Measurements from ENCODE around the gene RYR2. TPM values are rescaled to one million over a fixed set of nuclear protein-coding genes. Genes with fewer than 3 reads are reported as not detected.
"Not testable (repeated sequence)": the region's sequence is repeated elsewhere in the genome, so short reads cannot be mapped to it uniquely, and the experiment has no call there.

RYR2 gene
- total and polyA plus RNA-seq, 4 donors = 9.2 to 31.2 (median 17.3) TPM

DNA sequence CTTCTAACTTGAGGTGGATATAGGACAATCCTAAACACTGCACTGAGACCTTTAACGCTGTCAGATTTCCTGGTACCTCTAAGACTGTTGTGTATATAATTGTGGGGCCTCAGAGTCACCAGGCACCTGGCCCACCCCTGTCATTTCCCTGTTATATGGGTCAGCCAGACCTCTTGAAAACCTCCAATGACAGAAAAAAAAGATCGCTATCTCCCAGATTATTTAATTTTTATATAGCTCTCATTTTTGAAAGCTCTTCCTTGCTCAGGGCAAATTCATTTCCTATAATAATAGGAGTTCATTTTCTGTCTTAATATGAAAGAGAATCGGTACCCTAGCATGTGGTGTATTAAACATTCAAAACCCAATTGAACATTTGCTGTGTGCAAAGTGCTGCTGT lies 792.1 kb downstream of the RYR2 start:
- H3K4me3 ChIP-seq (ENCODE audit: low read depth, low read length) = no peak overlapping the region
- no peak for DNase-seq (ENCODE audit: low read depth in 4 of 6, low spot score in 6 of 6)
- WGBS (ENCODE audit: insufficient coverage) = no CpG with 5 or more reads among the region's 3 CpGs
- no peaks in the 10 kb centered on the region for H3K9me3 ChIP-seq (ENCODE audit: control insufficient read depth, insufficient read depth, low read length)
- H3K27me3 ChIP-seq (ENCODE audit: control insufficient read depth, insufficient read depth, low read length) = no peaks in the 10 kb centered on the region
- H3K27ac ChIP-seq (ENCODE audit: low read depth, low read length) = no peak overlapping the region
- peaks cover 3% of the 10 kb centered on the region for H3K4me1 ChIP-seq (ENCODE audit: control insufficient read depth, insufficient read depth, low read length)
- no peaks in the 10 kb centered on the region for H3K36me3 ChIP-seq (ENCODE audit: control insufficient read depth, insufficient read depth, low read length)

DNA sequence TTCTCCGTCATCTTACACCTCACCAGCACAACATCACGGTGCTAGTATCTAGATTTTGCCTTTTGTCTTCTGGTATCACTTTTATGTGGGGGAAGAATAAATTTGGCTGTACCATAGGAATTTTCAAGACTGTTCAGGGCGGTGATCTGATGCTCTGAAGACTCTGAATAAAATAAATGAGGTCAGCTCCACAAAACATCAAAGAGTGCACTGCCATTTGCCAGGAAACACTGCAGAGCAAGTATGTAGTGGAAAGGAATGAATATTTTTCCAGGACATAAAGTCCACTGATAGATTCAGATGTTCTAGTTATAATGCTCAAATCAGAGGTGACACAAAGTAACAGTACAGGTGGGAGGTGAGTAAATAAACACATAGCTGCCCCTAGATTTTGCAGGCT lies 792.5 kb downstream of the RYR2 start:
- peak in 1 of 6 donors; percentile 15 for DNase-seq (ENCODE audit: low read depth in 4 of 6, low spot score in 6 of 6)
- Histone ChIP-seq H3K27ac (ENCODE audit: low read depth, low read length) (no peak overlapping the region), H3K4me1 (ENCODE audit: control insufficient read depth, insufficient read depth, low read length) (peaks cover 3% of the 10 kb centered on the region), H3K4me3 (ENCODE audit: low read depth, low read length) (no peak overlapping the region), H3K36me3 (ENCODE audit: control insufficient read depth, insufficient read depth, low read length) (no peaks in the 10 kb centered on the region), H3K9me3 (ENCODE audit: control insufficient read depth, insufficient read depth, low read length) (no peaks in the 10 kb centered on the region), H3K27me3 (ENCODE audit: control insufficient read depth, insufficient read depth, low read length) (no peaks in the 10 kb centered on the region)
- no CpG with 5 or more reads among the region's 3 CpGs for WGBS (ENCODE audit: insufficient coverage)

DNA sequence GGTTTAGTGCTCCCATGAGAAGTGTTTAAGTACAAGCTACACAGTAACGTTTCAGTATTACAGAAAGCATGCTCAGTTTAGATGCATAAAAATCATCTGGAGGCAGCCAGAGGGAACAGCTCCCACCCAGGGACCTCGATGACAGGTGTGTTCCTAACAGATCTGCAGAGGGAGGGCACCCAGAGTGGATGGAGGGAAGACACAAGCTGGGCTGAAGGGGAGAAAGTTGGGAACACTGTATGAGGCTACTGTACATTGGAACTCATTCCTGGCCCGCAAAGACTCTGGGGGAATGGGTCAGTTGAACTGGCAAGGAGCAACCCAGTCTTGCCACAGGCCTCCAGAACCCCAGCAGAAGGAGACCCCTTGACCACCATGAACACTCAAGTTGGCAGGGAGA lies 796.3 kb downstream of the RYR2 start:
- no peak overlapping the region for H3K27ac ChIP-seq (ENCODE audit: low read depth, low read length)
- H3K4me3 ChIP-seq (ENCODE audit: low read depth, low read length) = no peak overlapping the region
- no peaks in the 10 kb centered on the region for H3K36me3 ChIP-seq (ENCODE audit: control insufficient read depth, insufficient read depth, low read length)
- H3K9me3 ChIP-seq (ENCODE audit: control insufficient read depth, insufficient read depth, low read length) = no peaks in the 10 kb centered on the region
- no peaks in the 10 kb centered on the region for H3K27me3 ChIP-seq (ENCODE audit: control insufficient read depth, insufficient read depth, low read length)
- no peak for DNase-seq (ENCODE audit: low read depth in 4 of 6, low spot score in 6 of 6)
- 70% methylated on average over 2 of the region's 3 CpGs for WGBS (ENCODE audit: insufficient coverage)
- no peaks in the 10 kb centered on the region for H3K4me1 ChIP-seq (ENCODE audit: control insufficient read depth, insufficient read depth, low read length)

DNA sequence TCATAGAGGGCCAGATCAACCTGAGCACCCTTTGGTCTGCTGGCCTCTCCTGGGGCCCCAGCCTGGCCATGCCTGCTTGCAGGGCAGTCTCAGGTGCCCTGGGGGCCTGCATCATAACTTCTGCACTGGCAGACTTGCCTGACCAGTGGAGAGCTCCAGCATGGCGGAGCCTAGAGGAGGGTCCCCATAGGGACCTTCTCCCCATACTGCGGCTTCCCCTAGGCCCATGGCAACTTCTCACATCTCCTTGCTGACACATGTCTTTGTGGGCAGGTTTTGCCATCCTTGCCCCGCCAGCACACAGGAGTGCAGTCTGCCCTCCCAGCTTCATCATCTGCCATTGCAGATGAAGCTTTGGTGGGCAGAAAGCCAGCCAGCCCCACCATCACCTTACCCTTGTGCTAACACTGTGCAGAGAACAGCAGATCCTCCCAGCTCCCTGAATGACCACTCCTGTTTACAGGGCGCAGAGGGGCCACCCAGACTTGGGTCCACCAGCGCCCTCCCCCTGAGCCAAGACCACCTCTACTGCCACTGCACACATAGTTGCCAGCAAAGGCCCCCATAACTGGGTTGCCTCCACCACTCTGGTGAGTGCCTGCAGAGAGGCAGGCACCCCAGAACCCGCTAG lies 797.0 kb downstream of the RYR2 start:
- Histone ChIP-seq H3K36me3 (ENCODE audit: control insufficient read depth, insufficient read depth, low read length) (no peaks in the 10 kb centered on the region), H3K27me3 (ENCODE audit: control insufficient read depth, insufficient read depth, low read length) (no peaks in the 10 kb centered on the region), H3K9me3 (ENCODE audit: control insufficient read depth, insufficient read depth, low read length) (no peaks in the 10 kb centered on the region), H3K4me3 (ENCODE audit: low read depth, low read length) (no peak overlapping the region), H3K27ac (ENCODE audit: low read depth, low read length) (no peak overlapping the region), H3K4me1 (ENCODE audit: control insufficient read depth, insufficient read depth, low read length) (no peaks in the 10 kb centered on the region)
- no peak for DNase-seq (ENCODE audit: low read depth in 4 of 6, low spot score in 6 of 6)
- WGBS (ENCODE audit: insufficient coverage) = 91% methylated on average over 6 of the region's 6 CpGs

DNA sequence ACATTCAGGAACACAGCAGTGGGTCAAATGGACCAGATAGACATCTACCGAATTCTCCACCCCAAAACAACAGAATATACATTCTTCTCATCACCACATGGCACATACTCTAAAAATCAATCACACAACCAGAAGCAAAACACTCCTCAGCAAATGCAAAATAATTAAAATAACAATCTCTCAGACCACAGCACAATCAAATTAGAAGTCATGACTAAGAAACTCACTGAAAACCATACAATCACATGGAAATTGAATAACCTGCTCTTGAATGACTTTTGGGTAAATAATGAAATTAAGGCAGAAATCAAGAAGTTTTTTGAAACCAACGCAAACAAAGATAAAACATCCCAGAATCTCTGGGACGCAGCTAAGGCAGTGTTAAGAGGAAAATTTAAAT lies 799.5 kb downstream of the RYR2 start:
- Histone ChIP-seq H3K4me3 (ENCODE audit: low read depth, low read length) (no peak overlapping the region), H3K27me3 (ENCODE audit: control insufficient read depth, insufficient read depth, low read length) (no peaks in the 10 kb centered on the region), H3K4me1 (ENCODE audit: control insufficient read depth, insufficient read depth, low read length) (no peaks in the 10 kb centered on the region), H3K27ac (ENCODE audit: low read depth, low read length) (no peak overlapping the region), H3K36me3 (ENCODE audit: control insufficient read depth, insufficient read depth, low read length) (no peaks in the 10 kb centered on the region), H3K9me3 (ENCODE audit: control insufficient read depth, insufficient read depth, low read length) (no peaks in the 10 kb centered on the region)
- DNase-seq (ENCODE audit: low read depth in 4 of 6, low spot score in 6 of 6) = no peak
- WGBS (ENCODE audit: insufficient coverage) = 78% methylated on average over 1 of the region's 3 CpGs

DNA sequence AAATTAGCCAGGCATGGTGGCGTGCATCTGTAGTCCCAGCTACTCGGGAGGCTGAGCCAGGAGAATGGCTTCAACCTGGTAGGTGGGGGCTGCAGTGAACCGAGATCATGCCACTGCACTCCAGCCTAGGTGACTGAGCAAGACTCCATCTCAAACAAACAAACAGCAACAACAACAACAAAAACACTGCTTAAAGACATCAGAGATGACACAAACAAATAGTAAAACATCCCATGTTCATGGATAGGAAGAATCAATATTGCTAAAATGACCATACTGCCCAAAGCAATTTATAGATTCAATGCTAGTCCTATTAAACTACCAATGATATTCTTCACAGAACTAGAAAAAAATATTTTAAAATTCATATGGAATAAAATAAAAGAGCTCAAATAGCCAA lies 801.5 kb downstream of the RYR2 start:
- H3K27me3 ChIP-seq (ENCODE audit: control insufficient read depth, insufficient read depth, low read length); H3K4me3 ChIP-seq (ENCODE audit: low read depth, low read length); H3K36me3 ChIP-seq (ENCODE audit: control insufficient read depth, insufficient read depth, low read length); H3K27ac ChIP-seq (ENCODE audit: low read depth, low read length); DNase-seq (ENCODE audit: low read depth in 4 of 6, low spot score in 6 of 6); H3K9me3 ChIP-seq (ENCODE audit: control insufficient read depth, insufficient read depth, low read length); H3K4me1 ChIP-seq (ENCODE audit: control insufficient read depth, insufficient read depth, low read length): not testable (repeated sequence)
- 100% methylated on average over 1 of the region's 3 CpGs for WGBS (ENCODE audit: insufficient coverage)

DNA sequence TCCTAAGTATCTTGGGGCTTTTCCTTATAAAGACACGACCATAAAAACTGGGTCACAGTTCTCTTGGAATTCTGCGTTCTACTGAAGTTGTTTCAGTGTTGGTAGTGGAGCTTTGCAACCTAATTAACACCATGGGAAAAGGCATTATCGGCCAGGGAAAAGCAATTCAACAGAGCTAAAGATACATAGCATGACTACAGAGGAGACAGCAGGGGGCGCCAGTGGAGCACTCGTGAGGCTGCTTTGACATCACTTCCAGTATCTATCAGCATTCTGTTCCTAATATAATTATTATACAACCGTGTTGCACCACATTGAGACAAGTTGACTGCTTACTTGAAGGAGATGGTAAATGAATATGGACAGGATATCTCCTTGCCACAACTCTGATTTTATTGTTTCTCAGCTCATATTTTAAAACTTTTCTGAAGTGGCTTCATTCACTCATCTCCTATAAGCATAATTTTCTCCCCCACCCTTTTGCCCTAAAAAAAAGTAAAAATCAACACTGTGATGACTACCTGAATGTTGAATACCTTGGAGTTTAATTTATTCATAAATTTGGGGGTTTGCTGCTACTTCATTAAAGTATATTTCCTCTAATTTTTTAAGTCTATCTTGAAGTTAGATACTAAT lies 809.3 kb downstream of the RYR2 start:
- Histone ChIP-seq H3K36me3 (ENCODE audit: control insufficient read depth, insufficient read depth, low read length) (no peaks in the 10 kb centered on the region), H3K4me3 (ENCODE audit: low read depth, low read length) (no peak overlapping the region), H3K9me3 (ENCODE audit: control insufficient read depth, insufficient read depth, low read length) (no peaks in the 10 kb centered on the region), H3K27ac (ENCODE audit: low read depth, low read length) (no peak overlapping the region), H3K27me3 (ENCODE audit: control insufficient read depth, insufficient read depth, low read length) (no peaks in the 10 kb centered on the region), H3K4me1 (ENCODE audit: control insufficient read depth, insufficient read depth, low read length) (no peaks in the 10 kb centered on the region)
- peak in 5 of 6 donors; percentile 26 to 87 (median 42) for DNase-seq (ENCODE audit: low read depth in 4 of 6, low spot score in 6 of 6)
- 5% methylated on average over 3 of the region's 6 CpGs for WGBS (ENCODE audit: insufficient coverage)

DNA sequence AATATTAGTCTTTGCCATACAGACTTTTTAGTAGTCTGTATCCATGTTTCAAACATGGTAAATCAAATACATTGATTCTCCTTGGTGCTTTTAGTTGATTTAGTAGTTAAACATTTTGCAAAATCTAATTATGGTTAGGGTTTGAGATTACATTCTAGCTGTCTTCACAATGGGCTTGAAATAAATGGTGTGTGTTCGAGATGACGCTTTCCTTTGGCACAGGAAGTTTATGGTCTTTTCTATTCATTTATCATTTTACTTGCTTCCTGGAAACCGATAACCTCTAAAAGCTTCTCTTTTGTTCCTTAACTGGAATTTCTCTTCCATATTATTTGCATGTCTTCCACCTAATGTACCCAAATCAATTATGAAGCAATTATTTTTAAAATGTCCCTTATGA lies 810.4 kb downstream of the RYR2 start:
- no peak overlapping the region for H3K27ac ChIP-seq (ENCODE audit: low read depth, low read length)
- no peaks in the 10 kb centered on the region for H3K27me3 ChIP-seq (ENCODE audit: control insufficient read depth, insufficient read depth, low read length)
- no CpG with 5 or more reads among the region's 3 CpGs for WGBS (ENCODE audit: insufficient coverage)
- no peaks in the 10 kb centered on the region for H3K4me1 ChIP-seq (ENCODE audit: control insufficient read depth, insufficient read depth, low read length)
- H3K9me3 ChIP-seq (ENCODE audit: control insufficient read depth, insufficient read depth, low read length) = no peaks in the 10 kb centered on the region
- DNase-seq (ENCODE audit: low read depth in 4 of 6, low spot score in 6 of 6) = peak in 1 of 6 donors; percentile 47
- H3K4me3 ChIP-seq (ENCODE audit: low read depth, low read length) = no peak overlapping the region
- no peaks in the 10 kb centered on the region for H3K36me3 ChIP-seq (ENCODE audit: control insufficient read depth, insufficient read depth, low read length)

DNA sequence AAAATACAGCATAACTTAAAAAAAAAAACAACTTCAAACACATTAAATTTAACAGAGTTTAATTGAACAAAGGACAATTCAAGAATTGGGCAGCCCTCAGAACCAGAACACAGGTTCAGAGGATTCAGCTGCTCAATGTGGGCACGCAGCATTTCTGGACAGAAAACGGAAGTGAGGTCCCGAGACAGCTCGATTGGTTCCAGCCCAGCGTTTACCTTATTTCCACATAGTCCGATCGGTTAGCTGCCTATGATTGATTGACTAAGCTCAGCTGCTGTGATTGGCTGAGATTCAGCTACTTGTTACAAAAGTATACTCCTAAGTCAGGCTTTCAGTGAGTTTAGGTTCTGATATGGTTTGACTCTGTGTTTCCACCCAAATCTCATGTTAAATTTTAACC lies 815.5 kb downstream of the RYR2 start:
- no peak overlapping the region for H3K4me3 ChIP-seq (ENCODE audit: low read depth, low read length)
- no peaks in the 10 kb centered on the region for H3K27me3 ChIP-seq (ENCODE audit: control insufficient read depth, insufficient read depth, low read length)
- H3K4me1 ChIP-seq (ENCODE audit: control insufficient read depth, insufficient read depth, low read length) = no peaks in the 10 kb centered on the region
- 79% methylated on average over 6 of the region's 7 CpGs for WGBS (ENCODE audit: insufficient coverage)
- DNase-seq (ENCODE audit: low read depth in 4 of 6, low spot score in 6 of 6) = no peak
- H3K9me3 ChIP-seq (ENCODE audit: control insufficient read depth, insufficient read depth, low read length) = no peaks in the 10 kb centered on the region
- no peak overlapping the region for H3K27ac ChIP-seq (ENCODE audit: low read depth, low read length)
- H3K36me3 ChIP-seq (ENCODE audit: control insufficient read depth, insufficient read depth, low read length) = no peaks in the 10 kb centered on the region

DNA sequence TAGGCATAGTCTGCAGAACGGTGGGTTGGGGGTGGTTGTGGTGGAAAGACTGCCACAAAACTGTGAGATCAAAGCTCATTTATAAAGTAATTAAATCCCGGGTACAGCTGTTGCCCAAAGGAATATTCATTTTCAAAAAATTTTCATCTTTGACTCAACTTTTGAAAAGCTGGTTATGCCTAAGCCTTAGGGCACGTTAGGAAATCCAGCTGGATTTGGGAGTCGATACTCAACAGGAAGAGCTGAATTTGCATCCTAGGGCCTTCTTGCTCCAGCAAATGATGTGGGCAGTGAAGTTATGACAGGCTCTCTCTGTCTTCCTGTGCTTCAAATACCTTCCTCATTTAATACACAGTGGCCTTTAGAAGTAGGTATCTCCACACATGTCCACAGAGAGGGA lies 817.0 kb downstream of the RYR2 start:
- Histone ChIP-seq H3K27me3 (ENCODE audit: control insufficient read depth, insufficient read depth, low read length) (no peaks in the 10 kb centered on the region), H3K4me3 (ENCODE audit: low read depth, low read length) (no peak overlapping the region), H3K4me1 (ENCODE audit: control insufficient read depth, insufficient read depth, low read length) (no peaks in the 10 kb centered on the region), H3K27ac (ENCODE audit: low read depth, low read length) (no peak overlapping the region), H3K36me3 (ENCODE audit: control insufficient read depth, insufficient read depth, low read length) (no peaks in the 10 kb centered on the region), H3K9me3 (ENCODE audit: control insufficient read depth, insufficient read depth, low read length) (no peaks in the 10 kb centered on the region)
- DNase-seq (ENCODE audit: low read depth in 4 of 6, low spot score in 6 of 6) = no peak
- WGBS (ENCODE audit: insufficient coverage) = 50% methylated on average over 3 of the region's 4 CpGs
